ENCODE results near the gene INPP4A. TPM values are rescaled to one million over a fixed set of nuclear protein-coding genes. Genes with fewer than 3 reads are reported as not detected.
A peak's percentile ranks its signal among the peaks of the same experiment; 100 is the strongest.

INPP4A gene
- polyA plus RNA-seq, 1 of the 3 experiments (the other 2 are of a cell fraction) = 15.0 TPM

GRCh38 chr2:98558852-98559530, 114.3 kb downstream of the INPP4A start:
- peaks cover 8 to 41% of the 10 kb centered on the region in 2 experiments for H3K36me3 ChIP-seq (replicated peaks in 1 of 2; ENCODE audit: control insufficient read depth in 1 of 2, insufficient read depth in 2 of 2, low read length in 1 of 2)
- TF ChIP-seq, protein P1, sequence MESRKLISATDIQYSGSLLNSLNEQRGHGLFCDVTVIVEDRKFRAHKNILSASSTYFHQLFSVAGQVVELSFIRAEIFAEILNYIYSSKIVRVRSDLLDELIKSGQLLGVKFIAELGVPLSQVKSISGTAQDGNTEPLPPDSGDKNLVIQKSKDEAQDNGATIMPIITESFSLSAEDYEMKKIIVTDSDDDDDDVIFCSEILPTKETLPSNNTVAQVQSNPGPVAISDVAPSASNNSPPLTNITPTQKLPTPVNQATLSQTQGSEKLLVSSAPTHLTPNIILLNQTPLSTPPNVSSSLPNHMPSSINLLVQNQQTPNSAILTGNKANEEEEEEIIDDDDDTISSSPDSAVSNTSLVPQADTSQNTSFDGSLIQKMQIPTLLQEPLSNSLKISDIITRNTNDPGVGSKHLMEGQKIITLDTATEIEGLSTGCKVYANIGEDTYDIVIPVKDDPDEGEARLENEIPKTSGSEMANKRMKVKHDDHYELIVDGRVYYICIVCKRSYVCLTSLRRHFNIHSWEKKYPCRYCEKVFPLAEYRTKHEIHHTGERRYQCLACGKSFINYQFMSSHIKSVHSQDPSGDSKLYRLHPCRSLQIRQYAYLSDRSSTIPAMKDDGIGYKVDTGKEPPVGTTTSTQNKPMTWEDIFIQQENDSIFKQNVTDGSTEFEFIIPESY (IDR thresholded peaks at IDR 0.05; ENCODE audit: borderline replicate concordance, low read depth) = no peak
- TF ChIP-seq NFIC (IDR thresholded peaks at IDR 0.05; ENCODE audit: borderline replicate concordance) = no peak
- TF ChIP-seq, protein P2, sequence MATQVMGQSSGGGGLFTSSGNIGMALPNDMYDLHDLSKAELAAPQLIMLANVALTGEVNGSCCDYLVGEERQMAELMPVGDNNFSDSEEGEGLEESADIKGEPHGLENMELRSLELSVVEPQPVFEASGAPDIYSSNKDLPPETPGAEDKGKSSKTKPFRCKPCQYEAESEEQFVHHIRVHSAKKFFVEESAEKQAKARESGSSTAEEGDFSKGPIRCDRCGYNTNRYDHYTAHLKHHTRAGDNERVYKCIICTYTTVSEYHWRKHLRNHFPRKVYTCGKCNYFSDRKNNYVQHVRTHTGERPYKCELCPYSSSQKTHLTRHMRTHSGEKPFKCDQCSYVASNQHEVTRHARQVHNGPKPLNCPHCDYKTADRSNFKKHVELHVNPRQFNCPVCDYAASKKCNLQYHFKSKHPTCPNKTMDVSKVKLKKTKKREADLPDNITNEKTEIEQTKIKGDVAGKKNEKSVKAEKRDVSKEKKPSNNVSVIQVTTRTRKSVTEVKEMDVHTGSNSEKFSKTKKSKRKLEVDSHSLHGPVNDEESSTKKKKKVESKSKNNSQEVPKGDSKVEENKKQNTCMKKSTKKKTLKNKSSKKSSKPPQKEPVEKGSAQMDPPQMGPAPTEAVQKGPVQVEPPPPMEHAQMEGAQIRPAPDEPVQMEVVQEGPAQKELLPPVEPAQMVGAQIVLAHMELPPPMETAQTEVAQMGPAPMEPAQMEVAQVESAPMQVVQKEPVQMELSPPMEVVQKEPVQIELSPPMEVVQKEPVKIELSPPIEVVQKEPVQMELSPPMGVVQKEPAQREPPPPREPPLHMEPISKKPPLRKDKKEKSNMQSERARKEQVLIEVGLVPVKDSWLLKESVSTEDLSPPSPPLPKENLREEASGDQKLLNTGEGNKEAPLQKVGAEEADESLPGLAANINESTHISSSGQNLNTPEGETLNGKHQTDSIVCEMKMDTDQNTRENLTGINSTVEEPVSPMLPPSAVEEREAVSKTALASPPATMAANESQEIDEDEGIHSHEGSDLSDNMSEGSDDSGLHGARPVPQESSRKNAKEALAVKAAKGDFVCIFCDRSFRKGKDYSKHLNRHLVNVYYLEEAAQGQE (IDR thresholded peaks at IDR 0.05; ENCODE audit: low read depth, low read length) = no peak
- H3K79me2 ChIP-seq (ENCODE audit: insufficient read depth) = no peaks in the 10 kb centered on the region
- peak overlapping the region in 1 of 2 experiments; percentile 51; a peak in 1 of 4 replicates for H3K27ac ChIP-seq (ENCODE audit: low read depth in 2 of 2, low read length in 1 of 2)
- H2AFZ ChIP-seq (ENCODE audit: low read depth) = no peak overlapping the region
- no peak overlapping the region for H3K4me3 ChIP-seq (ENCODE audit: low read depth in 2 of 2, low read length in 1 of 2)
- ChIA-PET CTCF (interaction anchor here (1.0 to 3.0 kb wide), 3 partner anchors 10 to 16 kb away, joined by 3 to 14 read pairs (median 9); no protein-coding TSS in a partner anchor), POLR2A (no interaction called here)
- WGBS (ENCODE audit: low lambda C conversion rate) = 97% methylated on average over 16 of the region's 16 CpGs
- no peaks in the 10 kb centered on the region for H3K9me3 ChIP-seq
- peaks cover 8% of the 10 kb centered on the region for H3F3A ChIP-seq (replicated peaks; ENCODE audit: insufficient read depth)
- no peaks in the 10 kb centered on the region for H4K20me1 ChIP-seq (ENCODE audit: insufficient read depth)
- no peak overlapping the region for H3K9ac ChIP-seq
- no peaks in the 10 kb centered on the region for H3K27me3 ChIP-seq (ENCODE audit: insufficient read depth)
- H3K4me2 ChIP-seq = no peak overlapping the region
- H3K9me2 ChIP-seq = no peaks in the 10 kb centered on the region
- no peak for DNase-seq
- H3K4me1 ChIP-seq (ENCODE audit: control insufficient read depth in 1 of 2, insufficient read depth in 2 of 2, low read depth in 1 of 2, low read length in 1 of 2) = peaks cover 7 to 9% of the 10 kb centered on the region in 2 experiments; a peak in 2 of 4 replicates

GRCh38 chr2:98559581-98559980, 114.9 kb downstream of the INPP4A start:
- POLR2A ChIA-PET = interaction anchor here (1.0 kb wide), 1 partner anchor 115 kb away, joined by 3 read pairs; the partner anchor contains the start of gene INPP4A
- TF ChIP-seq ELF1 (IDR thresholded peaks at IDR 0.05) (no peak), EZH2phosphoT487 (IDR thresholded peaks at IDR 0.05; ENCODE audit: borderline replicate concordance, low read depth) (no peak), JUND (IDR thresholded peaks at IDR 0.05) (no peak), NFIC (IDR thresholded peaks at IDR 0.05; ENCODE audit: borderline replicate concordance) (no peak), FOXJ3 (CRISPR knock-in tag; IDR thresholded peaks at IDR 0.05) (no peak), EP300 (IDR thresholded peaks at IDR 0.05; ENCODE audit: borderline replicate concordance in 1 of 2, low read depth in 1 of 2, low read length in 1 of 2) (no peak), SIN3A (IDR thresholded peaks at IDR 0.05; ENCODE audit: borderline replicate concordance, low read depth, low read length) (no peak)
- TF ChIP-seq, protein P2 (IDR thresholded peaks at IDR 0.05; ENCODE audit: low read depth, low read length) = no peak
- TF ChIP-seq, protein P3, sequence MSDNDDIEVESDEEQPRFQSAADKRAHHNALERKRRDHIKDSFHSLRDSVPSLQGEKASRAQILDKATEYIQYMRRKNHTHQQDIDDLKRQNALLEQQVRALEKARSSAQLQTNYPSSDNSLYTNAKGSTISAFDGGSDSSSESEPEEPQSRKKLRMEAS (IDR thresholded peaks at IDR 0.05; ENCODE audit: low read depth) = no peak
- TF ChIP-seq, protein P1 (IDR thresholded peaks at IDR 0.05; ENCODE audit: borderline replicate concordance, low read depth) = no peak

More at GRCh38 chr2:98559581-98559980, 114.9 kb downstream of the INPP4A start:
- Histone ChIP-seq H3K4me3 (ENCODE audit: low read depth in 2 of 2, low read length in 1 of 2) (no peak overlapping the region), H3K79me2 (ENCODE audit: insufficient read depth) (no peaks in the 10 kb centered on the region), H2AFZ (ENCODE audit: low read depth) (no peak overlapping the region), H3F3A (replicated peaks; ENCODE audit: insufficient read depth) (peaks cover 8% of the 10 kb centered on the region), H3K9me3 (no peaks in the 10 kb centered on the region), H3K9ac (no peak overlapping the region), H3K27ac (ENCODE audit: low read depth in 2 of 2, low read length in 1 of 2) (peak overlapping the region in 1 of 2 experiments; percentile 51; a peak in 1 of 4 replicates), H3K27me3 (ENCODE audit: insufficient read depth) (no peaks in the 10 kb centered on the region), H3K36me3 (replicated peaks in 1 of 2; ENCODE audit: control insufficient read depth in 1 of 2, insufficient read depth in 2 of 2, low read length in 1 of 2) (peaks cover 8 to 43% of the 10 kb centered on the region in 2 experiments), H4K20me1 (ENCODE audit: insufficient read depth) (no peaks in the 10 kb centered on the region), H3K4me2 (peak overlapping the region; percentile 64; the same call in 1 of the 2 replicates), H3K9me2 (no peaks in the 10 kb centered on the region), H3K4me1 (ENCODE audit: control insufficient read depth in 1 of 2, insufficient read depth in 2 of 2, low read depth in 1 of 2, low read length in 1 of 2) (peaks cover 7 to 9% of the 10 kb centered on the region in 2 experiments; a peak in 2 of 4 replicates)
- CTCF ChIA-PET = interaction anchor here (1.0 to 2.7 kb wide), 3 partner anchors 9 to 71 kb away, joined by 3 to 14 read pairs (median 3); no protein-coding TSS in a partner anchor
- 93% methylated on average over 3 of the region's 3 CpGs for WGBS (ENCODE audit: low lambda C conversion rate)
- no peak for DNase-seq

Measured in SK-N-SH (cell line).